AG04449 (cell line): ENCODE results near the gene MAN2B1.

ENCODE experiments used
- CTCF ChIA-PET: fragments of 350-600 bp; formaldehyde crosslinking; extraction: SDS; loops from one replicate; lab custom pipeline; 2021; ENCODE audit warnings: antibody characterized with exemption; lab: Yijun Ruan, JAX
- POLR2A ChIA-PET: fragments of 400-600, 350-600 bp; formaldehyde crosslinking; extraction: SDS; loops from one replicate; lab custom pipeline; 2020; ENCODE audit warnings: antibody characterized with exemption, inconsistent platforms; lab: Yijun Ruan, JAX
- DNase-seq: peaks from one replicate; pipeline ENCODE4 v3.0.0-alpha.2; 2010; ENCODE audit warnings: low read depth, low spot score
- H3K4me3 ChIP-seq: 2 replicates; pipeline ENCODE4 v1.5.1; 2011; ENCODE audit warnings: low read depth, mild to moderate bottlenecking, control low read depth, low read length
- TF ChIP-seq, protein P1 (sequence below): IDR thresholded peaks from one replicate; pipeline ENCODE4 v1.5.1; 2011; ENCODE audit warnings: mild to moderate bottlenecking, moderate library complexity, low read length, control low read depth, inconsistent platforms; ENCODE audit not compliant: insufficient read depth; ENCODE audit errors: missing control alignments

Gene MAN2B1

DNA sequence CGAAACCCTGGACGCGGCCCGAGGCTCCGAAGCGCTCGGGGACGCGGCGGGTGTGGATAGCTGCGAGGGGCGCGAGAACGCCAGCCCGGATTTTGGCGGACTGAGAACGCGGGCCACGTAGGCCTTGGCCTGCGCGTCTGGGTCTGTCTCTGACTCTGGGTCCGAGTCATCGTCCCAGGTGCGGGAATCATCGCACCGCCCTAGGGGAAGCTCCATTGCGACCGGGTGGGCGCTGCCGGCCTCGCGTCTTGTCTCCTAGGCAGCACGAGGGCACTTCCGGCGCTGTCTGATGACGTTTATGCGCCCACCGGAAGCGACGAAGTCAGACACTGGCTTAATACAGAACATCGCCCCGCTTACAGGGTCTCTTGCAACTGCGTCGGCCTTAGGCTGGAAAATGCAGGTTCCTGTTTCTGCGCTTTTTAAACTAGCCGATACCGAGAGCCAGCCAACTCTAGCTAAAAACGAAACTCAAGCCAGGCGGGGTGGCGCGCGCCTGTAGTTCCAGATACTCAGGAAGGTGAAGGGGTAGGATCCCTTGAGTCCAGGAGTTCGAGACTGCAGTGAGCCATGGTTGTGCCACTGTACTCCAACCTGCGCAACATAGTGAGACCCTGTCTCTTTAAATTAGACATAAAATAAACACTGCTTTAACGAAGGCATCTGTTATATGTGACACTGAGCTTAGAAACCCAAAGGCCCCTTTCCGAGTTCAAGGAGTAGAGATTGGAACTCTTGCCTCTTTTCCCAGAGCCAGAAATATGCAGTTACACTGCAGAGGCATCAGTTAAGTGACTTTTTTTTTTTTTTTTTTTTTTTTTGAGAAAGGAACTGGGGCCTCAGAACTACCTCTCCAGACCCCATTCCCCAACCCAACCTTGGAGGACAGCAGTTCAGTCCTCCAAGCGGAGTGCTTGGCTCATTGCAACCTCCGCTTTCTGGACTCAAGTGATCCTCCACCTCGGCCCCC is 30.1 kb upstream of the MAN2B1 start, which contains the start of gene FBXW9:
TSS of gene FBXW9 (minus strand) at position 266 of the 970 bp plus-strand sequence. CDS start at position 216, 50 bp downstream.
- CTCF ChIA-PET = interaction anchor here (1.0 to 4.1 kb wide), 9 partner anchors 15 to 151 kb away, joined by 3 to 17 read pairs (median 6); no protein-coding TSS in a partner anchor

DNA sequence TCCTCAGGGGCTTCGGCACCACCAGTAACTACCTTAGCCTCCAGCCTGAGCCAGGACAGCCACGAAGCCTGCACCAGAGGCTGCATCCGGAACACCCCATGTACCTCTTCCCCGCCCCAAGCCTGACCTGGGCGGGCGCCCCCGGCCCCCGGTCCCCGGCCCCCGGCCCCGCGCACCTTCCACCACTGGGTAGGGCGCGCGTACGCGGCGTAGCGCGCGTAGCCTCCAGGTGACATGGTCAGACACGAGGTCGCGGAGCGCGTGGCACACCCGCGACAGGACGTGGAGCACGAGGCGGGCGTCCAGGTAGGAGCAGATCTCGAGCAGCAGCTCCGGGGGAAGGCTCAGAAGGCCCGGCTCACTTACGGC is 29.4 kb upstream of the MAN2B1 start:
- ChIA-PET CTCF (interaction anchor here (1.0 to 2.8 kb wide), 7 partner anchors 8 to 152 kb away, joined by 3 to 17 read pairs (median 6); no protein-coding TSS in a partner anchor), POLR2A (interaction anchor here (0.6 to 2.2 kb wide), 8 partner anchors 9 to 96 kb away, joined by 3 to 12 read pairs (median 4); partner anchors contain the start of genes DHPS, JUNB and TRIR)
- TF ChIP-seq, protein P1, sequence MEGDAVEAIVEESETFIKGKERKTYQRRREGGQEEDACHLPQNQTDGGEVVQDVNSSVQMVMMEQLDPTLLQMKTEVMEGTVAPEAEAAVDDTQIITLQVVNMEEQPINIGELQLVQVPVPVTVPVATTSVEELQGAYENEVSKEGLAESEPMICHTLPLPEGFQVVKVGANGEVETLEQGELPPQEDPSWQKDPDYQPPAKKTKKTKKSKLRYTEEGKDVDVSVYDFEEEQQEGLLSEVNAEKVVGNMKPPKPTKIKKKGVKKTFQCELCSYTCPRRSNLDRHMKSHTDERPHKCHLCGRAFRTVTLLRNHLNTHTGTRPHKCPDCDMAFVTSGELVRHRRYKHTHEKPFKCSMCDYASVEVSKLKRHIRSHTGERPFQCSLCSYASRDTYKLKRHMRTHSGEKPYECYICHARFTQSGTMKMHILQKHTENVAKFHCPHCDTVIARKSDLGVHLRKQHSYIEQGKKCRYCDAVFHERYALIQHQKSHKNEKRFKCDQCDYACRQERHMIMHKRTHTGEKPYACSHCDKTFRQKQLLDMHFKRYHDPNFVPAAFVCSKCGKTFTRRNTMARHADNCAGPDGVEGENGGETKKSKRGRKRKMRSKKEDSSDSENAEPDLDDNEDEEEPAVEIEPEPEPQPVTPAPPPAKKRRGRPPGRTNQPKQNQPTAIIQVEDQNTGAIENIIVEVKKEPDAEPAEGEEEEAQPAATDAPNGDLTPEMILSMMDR = no peak
- DNase-seq = no peak
- H3K4me3 ChIP-seq = peak overlapping the region; percentile 97

More for the DNA sequence above, 30.1 kb upstream of the MAN2B1 start, which contains the start of gene FBXW9:
- peak within 1 kb of the TSS; percentile 97 for H3K4me3 ChIP-seq
- POLR2A ChIA-PET = interaction anchor here (0.6 to 2.2 kb wide), 9 partner anchors 10 to 151 kb away, joined by 3 to 12 read pairs (median 4); partner anchors contain the start of genes DHPS, JUNB and TRIR
- peak; percentile 63 for DNase-seq
- TF ChIP-seq, protein P1 = no peak

DNA sequence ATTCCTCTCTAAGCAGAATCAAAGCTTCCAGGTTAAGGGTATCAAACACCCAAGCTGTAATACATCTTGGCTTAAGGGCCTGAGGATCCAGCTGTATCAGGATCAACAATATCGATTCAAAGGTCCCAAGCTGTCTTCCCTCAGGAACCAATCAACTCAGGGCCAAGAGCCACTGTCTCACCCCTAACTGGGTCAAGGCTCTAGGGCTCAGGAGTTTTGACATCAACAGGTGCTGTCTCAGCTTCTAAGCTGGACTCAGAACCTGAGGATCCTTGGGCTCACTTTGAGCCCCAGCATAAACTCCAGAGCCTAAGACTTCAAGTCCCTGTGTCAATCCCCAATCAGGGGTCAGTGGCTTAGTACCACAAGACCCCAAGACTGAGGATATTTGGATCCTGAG is 29.0 kb upstream of the MAN2B1 start:
- peak overlapping the region; percentile 97 for H3K4me3 ChIP-seq
- ChIA-PET CTCF (interaction anchor here (1.0 to 2.8 kb wide), 3 partner anchors 9 to 152 kb away, joined by 3 to 17 read pairs (median 4); no protein-coding TSS in a partner anchor), POLR2A (interaction anchor here (2.0 to 2.2 kb wide), 2 partner anchors 14 to 97 kb away, joined by 8 to 12 read pairs; partner anchors contain the start of genes DHPS and JUNB)
- TF ChIP-seq, protein P1 = no peak
- no peak for DNase-seq

DNA sequence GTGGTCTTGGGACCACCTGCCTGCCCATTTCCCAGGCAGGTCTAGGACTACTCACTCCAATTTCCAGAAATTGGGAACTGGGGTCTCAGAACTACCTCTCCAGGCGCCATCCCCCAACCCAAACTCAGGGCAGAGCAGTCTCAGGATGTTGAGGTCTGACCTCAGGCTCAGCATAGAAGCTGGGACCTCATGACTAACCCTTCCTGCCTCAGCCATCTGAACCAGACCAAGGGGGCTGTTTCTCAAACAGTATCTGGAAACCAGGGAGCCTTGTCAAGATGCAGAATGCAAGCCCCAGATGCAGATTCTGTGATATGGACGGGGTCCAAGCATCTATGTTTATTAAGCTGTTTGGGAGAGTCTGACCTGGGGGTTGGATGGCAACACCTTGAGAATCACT is 28.6 kb upstream of the MAN2B1 start:
- TF ChIP-seq, protein P1 = no peak
- CTCF ChIA-PET = interaction anchor here (1.0 to 2.8 kb wide), 3 partner anchors 9 to 152 kb away, joined by 3 to 17 read pairs (median 4); no protein-coding TSS in a partner anchor
- no peak overlapping the region; the same call in 1 of the 2 replicates for H3K4me3 ChIP-seq
- DNase-seq = no peak
- POLR2A ChIA-PET = interaction anchor here (2.2 kb wide), 1 partner anchor 14 kb away, joined by 12 read pairs; the partner anchor contains the start of gene DHPS

DNA sequence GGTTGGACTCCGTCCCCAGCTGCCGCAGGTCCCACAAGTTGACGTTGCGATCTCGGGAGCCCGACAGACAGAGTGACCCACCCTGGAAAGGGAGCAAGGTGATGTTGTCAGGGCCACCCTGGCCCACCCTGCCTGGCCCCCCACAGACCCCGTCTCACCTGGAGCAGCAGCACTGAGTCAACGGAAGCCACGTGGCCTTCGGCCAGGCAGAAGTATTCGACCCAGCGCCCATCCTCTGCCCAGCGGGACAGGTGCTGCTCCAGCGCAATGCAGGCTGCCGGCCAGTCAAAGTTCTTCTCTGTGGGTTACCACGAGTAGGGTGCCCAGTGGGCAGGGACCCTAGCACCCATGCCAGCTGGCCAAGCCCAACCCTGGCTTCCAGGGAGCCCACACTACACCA is 28.1 kb upstream of the MAN2B1 start:
- TF ChIP-seq, protein P1 = no peak
- ChIA-PET CTCF (interaction anchor here (1.1 to 2.8 kb wide), 3 partner anchors 18 to 153 kb away, joined by 3 to 17 read pairs (median 5); no protein-coding TSS in a partner anchor), POLR2A (interaction anchor here (2.2 kb wide), 1 partner anchor 13 kb away, joined by 12 read pairs; the partner anchor contains the start of gene DHPS)
- no peak for DNase-seq
- no peak overlapping the region for H3K4me3 ChIP-seq
